ENCODE data around the gene KIAA1586. TPM values are rescaled to one million over a fixed set of nuclear protein-coding genes. Genes with fewer than 3 reads are reported as not detected.
A peak's percentile ranks its signal among the peaks of the same experiment; 100 is the strongest.

Gene KIAA1586
- total and polyA plus RNA-seq, 5 experiments from 2014 or later: 8.9 to 23.0 (median 13.6) TPM

- peaks cover 5 to 65% (median 21%) of the 10 kb centered on the region in 3 donors for H3K36me3 Mint-ChIP-seq
- POLR2A ChIA-PET: no interaction called here
Observed at GRCh38 chr6:57063847-57064246, 17.4 kb downstream of the KIAA1586 start.

GRCh38 chr6:57064809-57065208 lies 18.3 kb downstream of the KIAA1586 start:
- DNase-seq (no peak), ATAC-seq (no peak)
- Mint-ChIP-seq H3K27ac (peak overlapping the region in 2 of 10 donors; percentile 31 to 45), H3K9me3 (no peaks in the 10 kb centered on the region), H3K27me3 (no peaks in the 10 kb centered on the region), H3K36me3 (peaks cover 2 to 59% (median 16%) of the 10 kb centered on the region in 3 donors), H3K4me3 (no peak overlapping the region), H3K4me1 (peaks cover 0 to 6% (median 2%) of the 10 kb centered on the region in 4 donors)
- POLR2A ChIA-PET: no interaction called here

More at GRCh38 chr6:57063847-57064246, 17.4 kb downstream of the KIAA1586 start:
- Mint-ChIP-seq H3K27me3 (no peaks in the 10 kb centered on the region), H3K4me1 (peaks cover 0 to 6% (median 0%) of the 10 kb centered on the region in 4 donors), H3K4me3 (no peak overlapping the region), H3K9me3 (no peaks in the 10 kb centered on the region), H3K27ac (no peak overlapping the region)
- DNase-seq (no peak), ATAC-seq (no peak)

GRCh38 chr6:57068061-57068460 lies 21.6 kb downstream of the KIAA1586 start:
- POLR2A ChIA-PET: no interaction called here

GRCh38 chr6:57069228-57069627 lies 22.7 kb downstream of the KIAA1586 start:
- POLR2A ChIA-PET: no interaction called here
- Mint-ChIP-seq H3K27ac (no peak overlapping the region), H3K4me1 (peaks cover 0 to 6% (median 2%) of the 10 kb centered on the region in 4 donors), H3K27me3 (no peaks in the 10 kb centered on the region), H3K4me3 (no peak overlapping the region), H3K36me3 (peaks cover 0 to 33% (median 5%) of the 10 kb centered on the region in 3 donors), H3K9me3 (no peaks in the 10 kb centered on the region)
- ATAC-seq (no peak), DNase-seq (no peak)

More at GRCh38 chr6:57068061-57068460, 21.6 kb downstream of the KIAA1586 start:
- H3K9me3 Mint-ChIP-seq: no peaks in the 10 kb centered on the region
- H3K36me3 Mint-ChIP-seq: peaks cover 0 to 33% (median 9%) of the 10 kb centered on the region in 3 donors
- DNase-seq (no peak), ATAC-seq (no peak)
- H3K4me1 Mint-ChIP-seq: peaks cover 0 to 6% (median 2%) of the 10 kb centered on the region in 4 donors
- no peak overlapping the region for H3K27ac Mint-ChIP-seq
- no peak overlapping the region for H3K4me3 Mint-ChIP-seq
- no peaks in the 10 kb centered on the region for H3K27me3 Mint-ChIP-seq

GRCh38 chr6:57069920-57070331 lies 23.4 kb downstream of the KIAA1586 start:
- Mint-ChIP-seq H3K4me3 (no peak overlapping the region), H3K36me3 (peaks cover 0 to 26% (median 6%) of the 10 kb centered on the region in 3 donors), H3K27me3 (no peaks in the 10 kb centered on the region), H3K9me3 (peaks cover 0 to 2% (median 0%) of the 10 kb centered on the region in 9 donors), H3K4me1 (peaks cover 0 to 4% (median 2%) of the 10 kb centered on the region in 4 donors), H3K27ac (no peak overlapping the region)
- POLR2A ChIA-PET: no interaction called here
- ATAC-seq (no peak), DNase-seq (no peak)

- peaks cover 0 to 4% (median 0%) of the 10 kb centered on the region in 4 donors for H3K4me1 Mint-ChIP-seq
- no peak overlapping the region for H3K27ac Mint-ChIP-seq
- POLR2A ChIA-PET: no interaction called here
- H3K9me3 Mint-ChIP-seq: peaks cover 0 to 5% (median 0%) of the 10 kb centered on the region in 9 donors
- no peak for ATAC-seq
- no peak for DNase-seq
- no peaks in the 10 kb centered on the region for H3K27me3 Mint-ChIP-seq
- peaks cover 0 to 14% (median 5%) of the 10 kb centered on the region in 3 donors for H3K36me3 Mint-ChIP-seq
- H3K4me3 Mint-ChIP-seq: no peak overlapping the region
Observed at GRCh38 chr6:57072108-57072507, 25.6 kb downstream of the KIAA1586 start.

- Mint-ChIP-seq H3K27me3 (no peaks in the 10 kb centered on the region), H3K4me3 (no peak overlapping the region), H3K36me3 (peaks cover 0 to 11% (median 5%) of the 10 kb centered on the region in 3 donors), H3K9me3 (peaks cover 0 to 8% (median 0%) of the 10 kb centered on the region in 9 donors), H3K27ac (peak overlapping the region in 1 of 10 donors; percentile 28), H3K4me1 (peaks cover 0 to 4% (median 0%) of the 10 kb centered on the region in 4 donors)
- DNase-seq (no peak), ATAC-seq (no peak)
- POLR2A ChIA-PET: no interaction called here
Observed at GRCh38 chr6:57074383-57074782, 27.9 kb downstream of the KIAA1586 start.

- POLR2A ChIA-PET: no interaction called here
- no peak for DNase-seq
- no peaks in the 10 kb centered on the region for H3K4me1 Mint-ChIP-seq
- ATAC-seq: no peak
- peaks cover 0 to 12% (median 5%) of the 10 kb centered on the region in 3 donors for H3K36me3 Mint-ChIP-seq
- H3K9me3 Mint-ChIP-seq: peaks cover 0 to 9% (median 0%) of the 10 kb centered on the region in 9 donors
- H3K4me3 Mint-ChIP-seq: no peak overlapping the region
- H3K27ac Mint-ChIP-seq: no peak overlapping the region
- H3K27me3 Mint-ChIP-seq: no peaks in the 10 kb centered on the region
Observed at GRCh38 chr6:57075092-57075491, 28.6 kb downstream of the KIAA1586 start.

GRCh38 chr6:57078531-57079207 lies 32.2 kb downstream of the KIAA1586 start:
- ATAC-seq: no peak
- Mint-ChIP-seq H3K27ac (no peak overlapping the region), H3K4me3 (no peak overlapping the region), H3K9me3 (peaks cover 0 to 14% (median 0%) of the 10 kb centered on the region in 9 donors), H3K27me3 (no peaks in the 10 kb centered on the region), H3K36me3 (peaks cover 0 to 19% (median 12%) of the 10 kb centered on the region in 3 donors), H3K4me1 (peaks cover 0 to 3% (median 0%) of the 10 kb centered on the region in 4 donors)
- POLR2A ChIA-PET: interaction anchor here (0.6 kb wide), 1 partner anchor 27 kb away, joined by 5 read pairs; no protein-coding TSS in a partner anchor
- DNase-seq: no peak

- Mint-ChIP-seq H3K9me3 (peaks cover 0 to 2% (median 0%) of the 10 kb centered on the region in 9 donors), H3K4me1 (peaks cover 5 to 7% (median 6%) of the 10 kb centered on the region in 4 donors), H3K36me3 (peaks cover 0 to 5% (median 4%) of the 10 kb centered on the region in 3 donors), H3K27me3 (no peaks in the 10 kb centered on the region), H3K4me3 (no peak overlapping the region), H3K27ac (no peak overlapping the region)
- POLR2A ChIA-PET: no interaction called here
- ATAC-seq (no peak), DNase-seq (no peak)
Observed at GRCh38 chr6:57085471-57085870, 39.0 kb downstream of the KIAA1586 start.

- H3K4me3 Mint-ChIP-seq: no peak overlapping the region
- ATAC-seq: no peak
Observed at GRCh38 chr6:57086843-57087242, 40.4 kb downstream of the KIAA1586 start.

GRCh38 chr6:57087916-57088315 lies 41.4 kb downstream of the KIAA1586 start:
- ATAC-seq: no peak
- Mint-ChIP-seq H3K4me3 (no peak overlapping the region), H3K4me1 (peaks cover 10 to 25% (median 22%) of the 10 kb centered on the region in 4 donors), H3K36me3 (peaks cover 0 to 15% (median 5%) of the 10 kb centered on the region in 3 donors), H3K27ac (peak overlapping the region in 1 of 10 donors; percentile 69), H3K27me3 (no peaks in the 10 kb centered on the region), H3K9me3 (no peaks in the 10 kb centered on the region)
- DNase-seq: no peak
- POLR2A ChIA-PET: no interaction called here

More at GRCh38 chr6:57086843-57087242, 40.4 kb downstream of the KIAA1586 start:
- POLR2A ChIA-PET: interaction anchor here (0.6 kb wide), 1 partner anchor 10 kb away, joined by 5 read pairs; no protein-coding TSS in a partner anchor
- Mint-ChIP-seq H3K36me3 (peaks cover 0 to 5% (median under 1%) of the 10 kb centered on the region in 3 donors), H3K4me1 (peaks cover 11 to 15% (median 13%) of the 10 kb centered on the region in 4 donors), H3K27ac (no peak overlapping the region), H3K9me3 (no peaks in the 10 kb centered on the region), H3K27me3 (no peaks in the 10 kb centered on the region)
- DNase-seq: no peak

- no peaks in the 10 kb centered on the region for H3K27me3 Mint-ChIP-seq
- POLR2A ChIA-PET: interaction anchor here (0.7 to 0.9 kb wide), 4 partner anchors 36 to 228 kb away, joined by 3 to 4 read pairs (median 4); partner anchors contain the start of gene PRIM2
- H3K27ac Mint-ChIP-seq: peak overlapping the region; percentile 64 to 97 (median 92)
- peaks cover 0 to 25% (median 8%) of the 10 kb centered on the region in 3 donors for H3K36me3 Mint-ChIP-seq
- peaks cover 15 to 36% (median 33%) of the 10 kb centered on the region in 4 donors for H3K4me1 Mint-ChIP-seq
- H3K4me3 Mint-ChIP-seq: peak overlapping the region; percentile 82 to 97 (median 92)
- peak in 1 of 10 donors; percentile 1 for DNase-seq
- H3K9me3 Mint-ChIP-seq: no peaks in the 10 kb centered on the region
- no peak for ATAC-seq
Observed at GRCh38 chr6:57089265-57089664, 42.8 kb downstream of the KIAA1586 start.
